Panc1 (cell line): ENCODE measurements around the gene SNRNP25.

Experiments
- POLR2AphosphoS5 ChIP-seq: IDR thresholded peaks from 2 replicates; pipeline ENCODE4 v1.6.1; 2012; ENCODE audit warnings: mild to moderate bottlenecking, low read depth, low read length, moderate library complexity
- SIN3A ChIP-seq: IDR thresholded peaks from 2 replicates; pipeline ENCODE4 v1.6.1; 2012; ENCODE audit warnings: low read depth, mild to moderate bottlenecking, low read length, moderate library complexity, borderline replicate concordance; ENCODE audit not compliant: insufficient read depth
- TF ChIP-seq, protein P1 (sequence below): fragments of 450-650 bp; IDR thresholded peaks from 2 replicates; pipeline ENCODE4 v1.5.1; 2017; ENCODE audit warnings: mild to moderate bottlenecking
- TF ChIP-seq, protein P2 (sequence below), 2 experiments: IDR thresholded peaks; 2 replicates each; pipeline ENCODE4 v1.6.1; 2011 to 2012; ENCODE audit warnings: low read depth in 2 of 2, control low read depth in 1 of 2, low read length in 1 of 2, mild to moderate bottlenecking in 1 of 2, moderate library complexity in 1 of 2; ENCODE audit not compliant: insufficient read depth in 1 of 2

DNA sequence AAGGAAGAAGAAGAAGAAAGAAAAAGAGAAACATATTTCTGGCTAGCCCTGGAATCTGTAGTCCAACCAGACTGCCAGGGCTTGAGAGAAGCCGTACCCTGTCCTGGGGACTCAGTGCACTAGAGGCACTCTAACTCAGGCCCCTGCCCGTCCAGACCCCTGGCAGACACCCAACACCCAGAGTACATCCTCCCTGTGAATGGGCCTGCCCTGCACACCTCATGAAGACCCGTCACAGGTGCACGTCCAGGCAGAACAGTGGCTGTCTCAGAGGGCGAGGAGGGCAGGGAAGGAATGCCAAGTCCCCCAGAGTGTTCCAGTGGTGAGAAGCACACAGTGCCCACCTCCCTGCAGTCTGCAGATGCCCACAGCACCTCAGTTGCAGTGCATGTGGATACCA, 47.4 kb downstream of the SNRNP25 start:
- TF ChIP-seq, protein P1, sequence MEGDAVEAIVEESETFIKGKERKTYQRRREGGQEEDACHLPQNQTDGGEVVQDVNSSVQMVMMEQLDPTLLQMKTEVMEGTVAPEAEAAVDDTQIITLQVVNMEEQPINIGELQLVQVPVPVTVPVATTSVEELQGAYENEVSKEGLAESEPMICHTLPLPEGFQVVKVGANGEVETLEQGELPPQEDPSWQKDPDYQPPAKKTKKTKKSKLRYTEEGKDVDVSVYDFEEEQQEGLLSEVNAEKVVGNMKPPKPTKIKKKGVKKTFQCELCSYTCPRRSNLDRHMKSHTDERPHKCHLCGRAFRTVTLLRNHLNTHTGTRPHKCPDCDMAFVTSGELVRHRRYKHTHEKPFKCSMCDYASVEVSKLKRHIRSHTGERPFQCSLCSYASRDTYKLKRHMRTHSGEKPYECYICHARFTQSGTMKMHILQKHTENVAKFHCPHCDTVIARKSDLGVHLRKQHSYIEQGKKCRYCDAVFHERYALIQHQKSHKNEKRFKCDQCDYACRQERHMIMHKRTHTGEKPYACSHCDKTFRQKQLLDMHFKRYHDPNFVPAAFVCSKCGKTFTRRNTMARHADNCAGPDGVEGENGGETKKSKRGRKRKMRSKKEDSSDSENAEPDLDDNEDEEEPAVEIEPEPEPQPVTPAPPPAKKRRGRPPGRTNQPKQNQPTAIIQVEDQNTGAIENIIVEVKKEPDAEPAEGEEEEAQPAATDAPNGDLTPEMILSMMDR, result no peak
- TF ChIP-seq SIN3A (no peak), POLR2AphosphoS5 (no peak)
- TF ChIP-seq, protein P2, sequence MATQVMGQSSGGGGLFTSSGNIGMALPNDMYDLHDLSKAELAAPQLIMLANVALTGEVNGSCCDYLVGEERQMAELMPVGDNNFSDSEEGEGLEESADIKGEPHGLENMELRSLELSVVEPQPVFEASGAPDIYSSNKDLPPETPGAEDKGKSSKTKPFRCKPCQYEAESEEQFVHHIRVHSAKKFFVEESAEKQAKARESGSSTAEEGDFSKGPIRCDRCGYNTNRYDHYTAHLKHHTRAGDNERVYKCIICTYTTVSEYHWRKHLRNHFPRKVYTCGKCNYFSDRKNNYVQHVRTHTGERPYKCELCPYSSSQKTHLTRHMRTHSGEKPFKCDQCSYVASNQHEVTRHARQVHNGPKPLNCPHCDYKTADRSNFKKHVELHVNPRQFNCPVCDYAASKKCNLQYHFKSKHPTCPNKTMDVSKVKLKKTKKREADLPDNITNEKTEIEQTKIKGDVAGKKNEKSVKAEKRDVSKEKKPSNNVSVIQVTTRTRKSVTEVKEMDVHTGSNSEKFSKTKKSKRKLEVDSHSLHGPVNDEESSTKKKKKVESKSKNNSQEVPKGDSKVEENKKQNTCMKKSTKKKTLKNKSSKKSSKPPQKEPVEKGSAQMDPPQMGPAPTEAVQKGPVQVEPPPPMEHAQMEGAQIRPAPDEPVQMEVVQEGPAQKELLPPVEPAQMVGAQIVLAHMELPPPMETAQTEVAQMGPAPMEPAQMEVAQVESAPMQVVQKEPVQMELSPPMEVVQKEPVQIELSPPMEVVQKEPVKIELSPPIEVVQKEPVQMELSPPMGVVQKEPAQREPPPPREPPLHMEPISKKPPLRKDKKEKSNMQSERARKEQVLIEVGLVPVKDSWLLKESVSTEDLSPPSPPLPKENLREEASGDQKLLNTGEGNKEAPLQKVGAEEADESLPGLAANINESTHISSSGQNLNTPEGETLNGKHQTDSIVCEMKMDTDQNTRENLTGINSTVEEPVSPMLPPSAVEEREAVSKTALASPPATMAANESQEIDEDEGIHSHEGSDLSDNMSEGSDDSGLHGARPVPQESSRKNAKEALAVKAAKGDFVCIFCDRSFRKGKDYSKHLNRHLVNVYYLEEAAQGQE (IDR thresholded peaks at IDR 0.05; ENCODE audit: insufficient read depth in 1 of 2, low read depth in 2 of 2, low read length in 1 of 2), result no peak
